OCI-LY7 (cell line): ENCODE measurements around the gene GRM5. TPM values are rescaled to one million over a fixed set of nuclear protein-coding genes. Genes with fewer than 3 reads are reported as not detected.

Experiments used
- BruUV-seq: library from RNA; stranded (reverse); fragments of 400-500 nt; replicated peaks from 2 replicates; lab custom pipeline; 2021; lab: Mats Ljungman, UMichigan
- CTCF ChIA-PET: fragments of 300-600 bp; sonication (Branson Sonifier 250); formaldehyde crosslinking; loops from one replicate; lab custom pipeline; 2022; ENCODE audit warnings: antibody characterized with exemption; ENCODE audit not compliant: unreplicated experiment; lab: Charles Lee
- POLR2A ChIA-PET: fragments of 300-600 bp; sonication (Branson Sonifier 250); formaldehyde crosslinking; loops from one replicate; lab custom pipeline; 2022; ENCODE audit warnings: antibody characterized with exemption; lab: Charles Lee
- DNase-seq: peaks from one replicate; pipeline ENCODE4 v3.0.0-alpha.2; 2015; ENCODE audit warnings: low spot score
- H2AFZ ChIP-seq: fragments of 200-600 bp; sonication (generic), shearing (Covaris generic); 2 replicates; pipeline ENCODE4 v1.6.1; 2014; ENCODE audit warnings: mild to moderate bottlenecking, antibody characterized with exemption, low read length, moderate library complexity
- H3K27ac ChIP-seq: fragments of 200-600 bp; sonication (generic); 2 replicates; pipeline ENCODE4 v1.5.1; 2014; ENCODE audit warnings: mixed run types, low read depth, mild to moderate bottlenecking, moderate library complexity, low read length, inconsistent platforms; ENCODE audit not compliant: poor library complexity, severe bottlenecking
- H3K36me3 ChIP-seq: fragments of 200-600 bp; sonication (generic); 2 replicates; pipeline ENCODE4 v1.6.1; 2014; ENCODE audit warnings: mild to moderate bottlenecking, antibody characterized with exemption, low read length, moderate library complexity, mixed read lengths; ENCODE audit not compliant: insufficient read depth
- H3K4me1 ChIP-seq: fragments of 200-600 bp; sonication (generic); 2 replicates; pipeline ENCODE4 v1.5.1; 2014; ENCODE audit warnings: mild to moderate bottlenecking, low read length; ENCODE audit not compliant: insufficient read depth, poor library complexity, severe bottlenecking
- H3K4me2 ChIP-seq: fragments of 200-600 bp; sonication (generic); 2 replicates; pipeline ENCODE4 v1.6.1; 2014; ENCODE audit warnings: mild to moderate bottlenecking, low read length
- H3K4me3 ChIP-seq: fragments of 200-600 bp; sonication (generic); 2 replicates; pipeline ENCODE4 v1.5.1; 2014; ENCODE audit warnings: mild to moderate bottlenecking, low read depth, low read length; ENCODE audit not compliant: poor library complexity, severe bottlenecking
- H3K79me2 ChIP-seq: fragments of 200-600 bp; sonication (generic); 2 replicates; pipeline ENCODE4 v1.6.1; 2016; ENCODE audit warnings: low read depth, mild to moderate bottlenecking, low read length, moderate library complexity, mixed read lengths; ENCODE audit not compliant: insufficient read depth
- H3K9me2 ChIP-seq: fragments of 200-600 bp; sonication (generic); 2 replicates; pipeline ENCODE4 v1.6.1; 2016; ENCODE audit warnings: mild to moderate bottlenecking, low read length, mixed read lengths; ENCODE audit not compliant: insufficient read depth
- H3K9me3 ChIP-seq: fragments of 200-600 bp; sonication (generic); 2 replicates; pipeline ENCODE4 v1.6.1; 2014; ENCODE audit warnings: mild to moderate bottlenecking, mixed run types, low read length, mixed read lengths
- H4K20me1 ChIP-seq: fragments of 200-600 bp; sonication (generic); 2 replicates; pipeline ENCODE4 v1.6.1; 2014; ENCODE audit warnings: mild to moderate bottlenecking, antibody characterized with exemption, low read length, moderate library complexity, mixed read lengths; ENCODE audit not compliant: insufficient read depth
- EZH2phosphoT487 ChIP-seq: fragments of 200-600 bp; sonication (generic); IDR thresholded peaks from 2 replicates; pipeline ENCODE4 v1.6.1; 2018; ENCODE audit warnings: low read depth, borderline replicate concordance, mild to moderate bottlenecking, mixed run types, antibody characterized with exemption, low read length, moderate library complexity, mixed read lengths
- intact Hi-C: fragments of 100-400 bp; cut with micrococcal nuclease; formaldehyde crosslinking; loops from one replicate; pipeline ENCODE4 v1.10.0; 2022; ENCODE audit not compliant: unreplicated experiment
- total RNA-seq, 2 experiments: library from RNA; depleted of rRNA in 1 of 2; stranded (reverse); fragments of >200 nt in 1 of 2; shearing (Covaris generic) in 1 of 2; gene quantifications; 2 replicates each; pipeline ENCODE4 v1.2.3, GENCODE V29; 2014 to 2022
- TF ChIP-seq, protein P1 (sequence below): fragments of 200-600 bp; sonication (generic); conservative IDR thresholded peaks from 2 replicates; pipeline ENCODE4 v1.5.1; 2014; ENCODE audit warnings: mild to moderate bottlenecking, antibody characterized with exemption, low read length, moderate library complexity, mixed read lengths

Gene GRM5
- total RNA-seq, 2 experiments from 2014 or later: not detected

DNA sequence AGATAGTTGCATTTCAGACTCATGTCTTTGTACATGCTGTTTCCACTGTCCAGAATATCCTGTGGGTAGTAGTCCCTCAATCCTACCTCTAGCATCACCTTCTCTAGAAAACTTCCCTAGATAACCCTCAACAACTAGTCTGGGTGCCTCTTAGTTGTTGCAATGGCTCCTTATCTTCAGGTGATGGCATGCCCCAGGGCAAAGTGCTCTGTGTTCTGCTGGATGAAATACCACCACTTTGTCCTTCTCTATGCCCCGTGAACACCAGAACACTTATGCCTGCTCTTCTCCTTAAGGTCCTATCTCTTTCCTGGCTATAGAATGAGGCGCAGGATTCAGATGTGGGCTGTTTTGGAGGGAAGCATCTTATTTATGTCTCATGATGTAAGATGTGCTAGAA, 569.9 kb downstream of the GRM5 start:
- Histone ChIP-seq H3K9me3 (no peaks in the 10 kb centered on the region), H3K79me2 (no peaks in the 10 kb centered on the region), H3K4me2 (no peak overlapping the region), H3K27ac (no peak overlapping the region), H4K20me1 (no peaks in the 10 kb centered on the region; the same call in 1 of the 2 replicates), H3K36me3 (no peaks in the 10 kb centered on the region), H3K9me2 (no peaks in the 10 kb centered on the region), H3K4me3 (no peak overlapping the region), H2AFZ (no peak overlapping the region), H3K4me1 (no peaks in the 10 kb centered on the region)
- ChIA-PET POLR2A (interaction anchor here (1.0 kb wide), 3 partner anchors 9 to 14 kb away, joined by 3 to 4 read pairs (median 3); no protein-coding TSS in a partner anchor), CTCF (no interaction called here)
- TF ChIP-seq, protein P1, sequence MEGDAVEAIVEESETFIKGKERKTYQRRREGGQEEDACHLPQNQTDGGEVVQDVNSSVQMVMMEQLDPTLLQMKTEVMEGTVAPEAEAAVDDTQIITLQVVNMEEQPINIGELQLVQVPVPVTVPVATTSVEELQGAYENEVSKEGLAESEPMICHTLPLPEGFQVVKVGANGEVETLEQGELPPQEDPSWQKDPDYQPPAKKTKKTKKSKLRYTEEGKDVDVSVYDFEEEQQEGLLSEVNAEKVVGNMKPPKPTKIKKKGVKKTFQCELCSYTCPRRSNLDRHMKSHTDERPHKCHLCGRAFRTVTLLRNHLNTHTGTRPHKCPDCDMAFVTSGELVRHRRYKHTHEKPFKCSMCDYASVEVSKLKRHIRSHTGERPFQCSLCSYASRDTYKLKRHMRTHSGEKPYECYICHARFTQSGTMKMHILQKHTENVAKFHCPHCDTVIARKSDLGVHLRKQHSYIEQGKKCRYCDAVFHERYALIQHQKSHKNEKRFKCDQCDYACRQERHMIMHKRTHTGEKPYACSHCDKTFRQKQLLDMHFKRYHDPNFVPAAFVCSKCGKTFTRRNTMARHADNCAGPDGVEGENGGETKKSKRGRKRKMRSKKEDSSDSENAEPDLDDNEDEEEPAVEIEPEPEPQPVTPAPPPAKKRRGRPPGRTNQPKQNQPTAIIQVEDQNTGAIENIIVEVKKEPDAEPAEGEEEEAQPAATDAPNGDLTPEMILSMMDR: no peak
- TF ChIP-seq EZH2phosphoT487: no peak
- intact Hi-C loops: no loop called here
- no peak for DNase-seq
- BruUV-seq: no TSS peak

DNA sequence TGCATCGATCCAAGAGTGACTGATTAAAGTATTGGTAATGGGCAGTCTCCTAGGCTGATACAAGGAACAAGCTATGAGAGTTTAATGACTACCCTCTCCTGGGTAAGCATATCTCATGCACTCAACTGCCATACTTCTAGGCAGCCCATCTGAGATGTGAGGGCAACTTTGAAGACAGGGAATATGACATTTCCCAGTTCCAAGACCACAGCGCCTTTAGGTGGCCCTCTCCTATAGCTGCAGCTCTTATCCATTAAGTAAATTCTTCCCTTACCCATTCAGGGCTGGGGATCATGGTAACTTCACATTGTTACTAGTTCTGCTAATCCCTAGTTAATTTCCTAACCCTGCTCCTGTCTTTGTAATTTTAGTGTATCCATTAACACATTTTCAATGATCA, 570.9 kb downstream of the GRM5 start:
- no peak overlapping the region for H2AFZ ChIP-seq
- H3K4me2 ChIP-seq: no peak overlapping the region
- no TSS peak for BruUV-seq
- no peaks in the 10 kb centered on the region; the same call in 1 of the 2 replicates for H4K20me1 ChIP-seq
- ChIA-PET POLR2A (no interaction called here), CTCF (no interaction called here)
- H3K4me3 ChIP-seq: no peak overlapping the region
- no peak for DNase-seq
- intact Hi-C loops: no loop called here
- no peaks in the 10 kb centered on the region for H3K4me1 ChIP-seq
- H3K9me3 ChIP-seq: no peaks in the 10 kb centered on the region
- H3K36me3 ChIP-seq: no peaks in the 10 kb centered on the region
- no peak overlapping the region for H3K27ac ChIP-seq
- H3K79me2 ChIP-seq: no peaks in the 10 kb centered on the region
- no peaks in the 10 kb centered on the region for H3K9me2 ChIP-seq
- no peak for TF ChIP-seq EZH2phosphoT487
- TF ChIP-seq, protein P1: no peak

DNA sequence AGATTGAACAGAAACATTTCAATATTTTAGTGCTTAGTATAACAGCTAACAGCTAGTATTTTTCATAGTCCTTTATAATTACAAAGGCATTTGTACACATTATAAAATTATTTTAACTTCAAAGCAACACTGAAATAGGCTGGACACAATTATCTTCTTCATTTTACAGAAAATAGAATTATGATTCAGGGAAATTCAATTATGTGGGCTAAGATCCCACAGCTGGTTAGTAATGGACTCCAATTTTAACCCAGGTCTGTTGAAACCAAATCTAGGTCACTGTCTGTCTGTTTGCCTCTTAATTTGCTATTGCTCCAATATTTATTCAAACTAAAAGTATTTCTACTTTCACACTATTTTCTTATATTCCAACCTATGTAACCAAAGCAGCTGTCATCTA, 574.1 kb downstream of the GRM5 start:
- DNase-seq: no peak
- Histone ChIP-seq H3K4me2 (no peak overlapping the region), H3K36me3 (no peaks in the 10 kb centered on the region), H3K9me3 (no peaks in the 10 kb centered on the region), H3K79me2 (no peaks in the 10 kb centered on the region), H3K9me2 (no peaks in the 10 kb centered on the region), H4K20me1 (no peaks in the 10 kb centered on the region), H3K27ac (no peak overlapping the region), H3K4me3 (no peak overlapping the region), H2AFZ (no peak overlapping the region), H3K4me1 (no peaks in the 10 kb centered on the region)
- intact Hi-C loops: no loop called here
- ChIA-PET CTCF (no interaction called here), POLR2A (interaction anchor here (0.9 kb wide), 1 partner anchor 11 kb away, joined by 3 read pairs; no protein-coding TSS in a partner anchor)
- no TSS peak for BruUV-seq
- TF ChIP-seq, protein P1: no peak
- TF ChIP-seq EZH2phosphoT487: no peak
